T-helper 2 cell treated with Interferon-gamma antibody and Interleukin-4, amounts not matched to agents 5 μg/mL and 100 μg/mL, for 36 hours (primary cell): ENCODE measurements around the gene C20orf204.

Experiments used
- DNase-seq: peaks from one replicate; pipeline ENCODE4 v3.0.0; 2021; ENCODE audit warnings: low spot score
- H3K27ac Mint-ChIP-seq: one replicate; pipeline ENCODE4 v1.8.0; 2021; ENCODE audit warnings: mild to moderate bottlenecking, mixed read lengths
- H3K27me3 Mint-ChIP-seq: one replicate; pipeline ENCODE4 v1.8.0; 2021; ENCODE audit warnings: low read depth, mixed read lengths
- H3K36me3 Mint-ChIP-seq: one replicate; pipeline ENCODE4 v1.8.0; 2021; ENCODE audit warnings: low read depth, mixed read lengths
- H3K4me1 Mint-ChIP-seq: one replicate; pipeline ENCODE4 v1.8.0; 2021; ENCODE audit warnings: low read depth, mixed read lengths
- H3K4me3 Mint-ChIP-seq: one replicate; pipeline ENCODE4 v1.8.0; 2022; ENCODE audit warnings: mild to moderate bottlenecking, moderate library complexity, mixed read lengths
- H3K9me3 Mint-ChIP-seq: one replicate; pipeline ENCODE4 v1.8.0; 2021; ENCODE audit warnings: mixed read lengths

C20orf204 gene

DNA sequence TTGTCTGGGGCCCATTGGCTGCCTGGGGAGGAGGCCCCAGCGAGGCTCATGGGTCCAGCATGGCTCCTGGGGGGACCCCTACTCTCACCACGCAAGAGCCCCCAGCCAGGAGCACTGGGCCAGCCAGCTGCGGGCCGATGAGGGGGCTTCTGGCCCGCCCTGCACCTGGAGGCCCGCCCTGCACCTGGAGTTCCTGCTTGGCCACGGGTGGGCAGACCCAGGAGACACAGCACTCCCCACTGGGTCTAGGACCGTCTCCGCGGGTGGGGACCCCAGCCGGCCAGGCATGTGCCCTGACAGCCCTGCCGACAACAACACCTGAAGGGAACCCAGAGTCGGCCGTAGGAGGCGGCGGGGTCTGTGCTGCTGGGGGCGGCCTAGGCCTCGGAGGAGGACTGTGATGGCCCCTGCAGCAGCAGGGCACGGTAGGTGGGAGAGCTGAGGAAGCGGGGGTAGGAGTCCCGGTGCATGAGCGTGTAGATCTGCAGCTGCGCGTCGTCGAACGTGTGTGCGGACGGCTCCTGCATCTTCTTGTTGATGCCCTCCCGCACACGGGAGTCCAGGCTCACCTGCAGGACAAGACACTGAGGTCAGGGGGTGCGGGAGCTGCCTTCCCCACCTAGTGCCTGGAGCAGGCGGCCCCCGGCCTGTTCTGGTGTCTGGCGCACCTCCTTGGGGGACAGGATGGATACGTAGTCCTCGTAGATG is 37.6 kb downstream of the C20orf204 start:
- Mint-ChIP-seq H3K4me3 (no peak overlapping the region), H3K4me1 (peaks cover 10% of the 10 kb centered on the region), H3K27ac (no peak overlapping the region), H3K36me3 (peaks cover 35% of the 10 kb centered on the region), H3K27me3 (no peaks in the 10 kb centered on the region), H3K9me3 (no peaks in the 10 kb centered on the region)
- no peak for DNase-seq

DNA sequence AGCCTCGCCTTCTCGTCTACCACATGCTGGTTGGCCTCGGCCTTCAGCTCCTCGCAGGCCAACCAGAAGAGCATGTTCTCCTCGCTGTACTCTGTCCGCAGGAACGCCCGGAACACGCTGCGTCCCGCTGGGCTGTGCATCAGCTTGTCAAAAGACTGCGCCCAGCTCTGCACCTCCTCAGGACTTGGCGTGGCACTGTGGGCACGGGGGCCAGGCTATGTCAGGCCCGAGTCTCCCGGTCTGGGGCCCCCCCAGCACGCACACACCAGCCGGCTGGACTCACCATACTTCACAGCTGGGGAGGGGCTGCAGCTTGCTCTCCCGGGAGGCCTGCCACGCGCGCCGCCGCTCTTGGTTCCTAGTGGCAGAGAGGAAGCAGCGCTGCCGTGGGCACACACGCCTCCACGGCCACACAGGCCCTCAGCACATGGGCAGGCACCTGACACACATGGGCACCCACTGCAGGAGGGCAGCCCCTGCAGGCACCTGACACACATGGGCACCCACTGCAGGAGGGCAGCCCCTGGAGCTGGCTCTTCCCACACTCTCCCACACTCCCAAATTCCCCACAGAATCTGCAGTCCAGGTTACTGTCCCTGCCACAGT is 38.3 kb downstream of the C20orf204 start:
- Mint-ChIP-seq H3K9me3 (no peaks in the 10 kb centered on the region), H3K27ac (no peak overlapping the region), H3K36me3 (peaks cover 39% of the 10 kb centered on the region), H3K27me3 (no peaks in the 10 kb centered on the region), H3K4me1 (peaks cover 10% of the 10 kb centered on the region), H3K4me3 (no peak overlapping the region)
- DNase-seq: no peak

- H3K36me3 Mint-ChIP-seq: peaks cover 39% of the 10 kb centered on the region
- no peaks in the 10 kb centered on the region for H3K27me3 Mint-ChIP-seq
- no peak overlapping the region for H3K4me3 Mint-ChIP-seq
- H3K9me3 Mint-ChIP-seq: no peaks in the 10 kb centered on the region
- peaks cover 10% of the 10 kb centered on the region for H3K4me1 Mint-ChIP-seq
- no peak overlapping the region for H3K27ac Mint-ChIP-seq
- DNase-seq: no peak
Observed at GRCh38 chr20:64074963-64075362, 39.0 kb downstream of the C20orf204 start.

DNA sequence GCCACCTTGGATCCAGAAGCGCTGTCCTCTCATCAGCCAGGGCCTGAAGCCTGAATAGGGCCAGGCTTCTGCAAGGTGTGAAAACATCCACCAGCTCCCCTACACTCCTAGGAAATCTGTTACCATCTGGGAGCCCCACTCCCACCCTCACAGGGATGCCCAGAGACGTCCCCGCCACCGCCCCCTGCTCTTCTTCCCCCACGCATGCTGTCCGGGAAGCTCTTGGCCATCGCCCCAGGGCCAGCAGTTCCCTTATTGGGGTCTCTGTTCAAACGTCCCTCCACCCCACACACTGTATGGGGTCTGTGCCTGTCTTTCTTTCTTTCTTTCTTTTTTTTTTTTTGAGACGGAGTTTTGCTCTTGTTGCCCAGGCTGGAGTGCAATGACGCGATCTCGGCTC is 39.6 kb downstream of the C20orf204 start:
- H3K9me3 Mint-ChIP-seq: no peaks in the 10 kb centered on the region
- peaks cover 16% of the 10 kb centered on the region for H3K4me1 Mint-ChIP-seq
- H3K27me3 Mint-ChIP-seq: no peaks in the 10 kb centered on the region
- H3K27ac Mint-ChIP-seq: no peak overlapping the region
- H3K36me3 Mint-ChIP-seq: peaks cover 39% of the 10 kb centered on the region
- DNase-seq: no peak
- H3K4me3 Mint-ChIP-seq: no peak overlapping the region

- peaks cover 2% of the 10 kb centered on the region for H3K27me3 Mint-ChIP-seq
- peaks cover 39% of the 10 kb centered on the region for H3K36me3 Mint-ChIP-seq
- peaks cover 19% of the 10 kb centered on the region for H3K4me1 Mint-ChIP-seq
- peak overlapping the region; percentile 90 for H3K4me3 Mint-ChIP-seq
- no peaks in the 10 kb centered on the region for H3K9me3 Mint-ChIP-seq
- no peak for DNase-seq
- peak overlapping the region; percentile 31 for H3K27ac Mint-ChIP-seq
Observed at GRCh38 chr20:64076061-64076997, 40.3 kb downstream of the C20orf204 start.

GRCh38 chr20:64077094-64077493 is 41.1 kb downstream of the C20orf204 start:
- Mint-ChIP-seq H3K4me3 (peak overlapping the region; percentile 90), H3K9me3 (no peaks in the 10 kb centered on the region), H3K4me1 (peaks cover 21% of the 10 kb centered on the region), H3K27ac (peak overlapping the region; percentile 81), H3K36me3 (peaks cover 34% of the 10 kb centered on the region), H3K27me3 (peaks cover 7% of the 10 kb centered on the region)
- DNase-seq: no peak

DNA sequence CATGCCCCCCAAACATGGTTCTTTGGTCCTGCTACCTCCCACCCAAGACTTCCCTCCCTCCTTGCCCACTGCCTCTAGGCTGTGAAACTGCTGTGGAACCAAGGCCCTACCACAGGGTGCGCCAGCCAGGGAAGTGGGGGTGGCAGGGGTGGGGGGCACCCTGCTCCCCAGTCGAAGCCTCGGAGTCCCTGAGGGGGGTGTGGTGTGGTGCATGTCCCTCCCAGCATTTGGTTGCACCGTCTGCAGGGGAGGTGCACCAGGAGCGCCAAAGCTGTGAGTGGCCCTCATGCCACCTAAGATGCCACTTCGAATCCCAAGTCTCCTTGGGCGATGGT is 41.5 kb downstream of the C20orf204 start:
- Mint-ChIP-seq H3K9me3 (no peaks in the 10 kb centered on the region), H3K27me3 (peaks cover 10% of the 10 kb centered on the region), H3K4me1 (peaks cover 21% of the 10 kb centered on the region), H3K36me3 (peaks cover 29% of the 10 kb centered on the region), H3K27ac (peak overlapping the region; percentile 79), H3K4me3 (peak overlapping the region; percentile 90)
- DNase-seq: no peak

GRCh38 chr20:64077876-64078551 is 42.0 kb downstream of the C20orf204 start:
- peaks cover 28% of the 10 kb centered on the region for H3K36me3 Mint-ChIP-seq
- H3K9me3 Mint-ChIP-seq: no peaks in the 10 kb centered on the region
- peaks cover 25% of the 10 kb centered on the region for H3K4me1 Mint-ChIP-seq
- peak overlapping the region; percentile 90 for H3K4me3 Mint-ChIP-seq
- peaks cover 15% of the 10 kb centered on the region for H3K27me3 Mint-ChIP-seq
- peak overlapping the region; percentile 79 for H3K27ac Mint-ChIP-seq
- peak; percentile 51 for DNase-seq

DNA sequence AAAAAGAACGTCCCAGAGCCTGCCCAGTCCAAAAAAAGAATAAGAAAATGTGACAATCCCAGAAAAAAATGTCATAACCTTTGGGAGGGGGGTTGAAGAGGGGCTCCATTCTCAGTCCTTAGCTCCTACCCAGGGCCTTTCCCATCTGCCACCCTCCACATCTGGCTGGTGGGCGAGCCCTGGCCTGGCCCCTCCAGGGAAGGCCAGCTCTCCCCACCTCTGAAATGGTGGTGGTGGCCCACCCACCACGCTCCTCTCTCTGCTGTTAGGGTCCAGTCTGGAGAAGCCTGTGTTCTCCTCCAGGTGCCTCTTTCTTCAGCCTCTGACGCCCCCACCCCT is 42.9 kb downstream of the C20orf204 start:
- Mint-ChIP-seq H3K9me3 (no peaks in the 10 kb centered on the region), H3K4me1 (peaks cover 28% of the 10 kb centered on the region), H3K36me3 (peaks cover 25% of the 10 kb centered on the region), H3K4me3 (peak overlapping the region; percentile 90), H3K27ac (peak overlapping the region; percentile 79), H3K27me3 (peaks cover 18% of the 10 kb centered on the region)
- no peak for DNase-seq

- peaks cover 21% of the 10 kb centered on the region for H3K27me3 Mint-ChIP-seq
- H3K9me3 Mint-ChIP-seq: no peaks in the 10 kb centered on the region
- H3K4me1 Mint-ChIP-seq: peaks cover 29% of the 10 kb centered on the region
- peaks cover 23% of the 10 kb centered on the region for H3K36me3 Mint-ChIP-seq
- H3K27ac Mint-ChIP-seq: peak within 1 kb of the TSS; percentile 79
- peak; percentile 85 for DNase-seq
- peak within 1 kb of the TSS; percentile 90 for H3K4me3 Mint-ChIP-seq
Observed at GRCh38 chr20:64079273-64080012, 43.5 kb downstream of the C20orf204 start, which contains the start of gene RGS19. RGS19 (minus strand) TSS chr20:64079518; CDS start chr20:64076886, 2,632 bp downstream.

GRCh38 chr20:64080013-64080812 is 44.2 kb downstream of the C20orf204 start, which contains the start of gene OPRL1:
OPRL1 (plus strand) TSS chr20:64080082; CDS start chr20:64092721, 12,639 bp downstream.
- no peak for DNase-seq
- Mint-ChIP-seq H3K27me3 (peaks cover 27% of the 10 kb centered on the region), H3K27ac (peak within 1 kb of the TSS; percentile 79), H3K4me3 (peak within 1 kb of the TSS; percentile 90), H3K4me1 (peaks cover 30% of the 10 kb centered on the region), H3K36me3 (peaks cover 19% of the 10 kb centered on the region), H3K9me3 (no peaks in the 10 kb centered on the region)

DNA sequence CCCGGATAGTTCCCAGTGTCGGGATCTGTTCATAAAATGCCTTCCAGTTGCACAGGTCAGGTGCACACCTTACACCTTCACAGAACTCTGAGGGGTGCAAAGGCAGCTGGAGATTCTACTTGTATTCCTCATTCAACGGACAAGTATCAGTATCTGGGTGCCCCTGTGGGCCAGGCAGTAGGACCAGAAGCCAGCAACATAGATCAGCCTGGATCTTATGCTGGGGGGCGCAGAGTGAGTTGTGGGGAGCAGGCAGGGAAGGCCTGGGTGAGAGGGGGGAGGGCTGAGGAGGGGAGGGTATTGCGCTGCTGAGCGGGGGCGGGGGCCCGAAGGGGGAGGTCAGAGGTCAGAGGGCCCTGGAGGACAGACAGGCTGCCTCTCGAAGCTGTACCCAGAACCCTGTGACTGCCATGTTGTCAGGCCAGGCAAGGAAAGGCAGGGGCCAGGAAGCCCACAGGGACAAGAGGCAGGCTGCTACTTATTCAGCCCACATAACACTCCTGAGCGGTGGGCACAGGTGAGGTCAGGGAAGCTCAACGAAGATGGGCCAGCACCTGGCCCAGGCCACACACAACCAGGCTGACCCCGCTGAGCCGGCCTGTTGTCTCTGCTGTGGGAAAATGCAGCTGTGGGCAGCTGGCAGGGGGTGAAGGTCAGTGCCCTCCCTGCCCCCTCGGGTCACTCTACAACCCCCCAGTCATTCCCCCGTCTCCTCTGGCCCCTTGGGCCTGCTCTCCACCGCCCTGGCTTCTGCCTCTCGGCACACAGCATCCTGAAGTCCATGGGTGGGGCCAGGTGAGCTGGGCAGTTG is 45.0 kb downstream of the C20orf204 start:
- Mint-ChIP-seq H3K4me3 (peak overlapping the region; percentile 76), H3K27me3 (peaks cover 35% of the 10 kb centered on the region), H3K9me3 (no peaks in the 10 kb centered on the region), H3K27ac (peak overlapping the region; percentile 55), H3K36me3 (peaks cover 11% of the 10 kb centered on the region), H3K4me1 (peaks cover 26% of the 10 kb centered on the region)
- no peak for DNase-seq
